GM12878 (cell line): ENCODE measurements around the gene ANKRD34A. TPM values are rescaled to one million over a fixed set of nuclear protein-coding genes. Genes with fewer than 3 reads are reported as not detected.

ENCODE experiments used
- ATAC-seq: fragments of 200-7000 bp; cut with Tn5 transposase; 3 replicates; pipeline ENCODE4 v1.9.1; 2020; ENCODE audit warnings: mild to moderate bottlenecking, moderate library complexity
- BruUV-seq: library from RNA; stranded (reverse); fragments of 400-500 nt; replicated peaks from 2 replicates; lab custom pipeline; 2021; lab: Mats Ljungman, UMichigan
- CTCF ChIA-PET: fragments of 300-600 bp; sonication (Branson Sonifier 250); formaldehyde crosslinking; extraction: SDS; loops from one replicate; lab custom pipeline; 2021; ENCODE audit warnings: inconsistent platforms; lab: Yijun Ruan, JAX
- POLR2A ChIA-PET: fragments of 350-600 bp; formaldehyde crosslinking; extraction: SDS; loops from one replicate; lab custom pipeline; 2021; ENCODE audit warnings: inconsistent platforms; lab: Charles Lee
- RAD21 ChIA-PET: fragments of 300-600 bp; sonication (Branson Sonifier 250); formaldehyde crosslinking; loops from one replicate; lab custom pipeline; 2023; ENCODE audit warnings: antibody characterized with exemption; ENCODE audit not compliant: unreplicated experiment; lab: Charles Lee
- SMC1A ChIA-PET: fragments of 300-600 bp; sonication (Branson Sonifier 250); formaldehyde crosslinking; loops from one replicate; lab custom pipeline; 2023; ENCODE audit not compliant: unreplicated experiment, uncharacterized antibody; lab: Charles Lee
- DNase-seq: peaks from one replicate; pipeline ENCODE4 v3.0.0-alpha.2; 2011; ENCODE audit warnings: low read depth, low spot score
- FAIRE-seq: peaks from 3 replicates; lab custom pipeline; 2011; peaks lifted over from hg19 to GRCh38; lab: Jason Lieb, UNC
- H2AFZ ChIP-seq: 2 replicates; pipeline ENCODE4 v1.6.0; 2011; ENCODE audit warnings: low read depth, low read length, control low read depth; ENCODE audit not compliant: control insufficient read depth
- H3K27ac ChIP-seq: 2 replicates; pipeline ENCODE4 v1.5.1; 2011; ENCODE audit warnings: control low read depth; ENCODE audit not compliant: control insufficient read depth, insufficient read depth
- H3K27me3 ChIP-seq, 2 experiments: replicated peaks in 1 of 2; 2 replicates each; pipeline versions ENCODE4 v1.6.0 to v1.6.1; 2011; ENCODE audit warnings: low read length in 1 of 2; ENCODE audit not compliant: control insufficient read depth in 2 of 2, insufficient read depth in 2 of 2
- H3K36me3 ChIP-seq, 2 experiments: 2 replicates each; pipeline ENCODE4 v1.5.1; 2011; ENCODE audit warnings: low read length in 1 of 2; ENCODE audit not compliant: control insufficient read depth in 2 of 2, insufficient read depth in 2 of 2
- H3K4me1 ChIP-seq: 2 replicates; pipeline ENCODE4 v1.6.1; 2011; ENCODE audit warnings: mild to moderate bottlenecking, low read length, moderate library complexity, mixed read lengths; ENCODE audit not compliant: control insufficient read depth, insufficient read depth
- H3K4me2 ChIP-seq: 2 replicates; pipeline ENCODE4 v1.6.0; 2011; ENCODE audit warnings: control low read depth; ENCODE audit not compliant: control insufficient read depth, insufficient read depth
- H3K4me3 ChIP-seq: fragments of 200-600 bp; sonication (generic); 2 replicates; pipeline ENCODE4 v1.5.1; 2016
- H3K79me2 ChIP-seq: 2 replicates; pipeline ENCODE4 v1.6.0; 2011; ENCODE audit warnings: low read length; ENCODE audit not compliant: control insufficient read depth, insufficient read depth
- H3K9ac ChIP-seq: 2 replicates; pipeline ENCODE4 v1.8.0; 2011; ENCODE audit warnings: low read length, control low read depth, mixed read lengths; ENCODE audit not compliant: control insufficient read depth, insufficient read depth
- H3K9me3 ChIP-seq: replicated peaks from 3 replicates; pipeline ENCODE4 v1.5.1; 2011; ENCODE audit warnings: mild to moderate bottlenecking, low read length; ENCODE audit not compliant: control insufficient read depth, insufficient read depth
- H4K20me1 ChIP-seq: 2 replicates; pipeline ENCODE4 v1.6.0; 2011; ENCODE audit not compliant: control insufficient read depth, insufficient read depth
- BMI1 ChIP-seq: fragments of 450-650 bp; IDR thresholded peaks from 2 replicates; pipeline ENCODE4 v1.6.1; 2016; ENCODE audit warnings: mild to moderate bottlenecking, moderate library complexity, borderline replicate concordance
- CEBPB ChIP-seq, 2 experiments: fragments of 150-350 bp in 1 of 2; IDR thresholded peaks; 2 replicates each; pipeline ENCODE4 v1.6.1; 2012 to 2014; ENCODE audit warnings: low read depth in 2 of 2, low read length in 2 of 2, borderline replicate concordance in 1 of 2, inconsistent platforms in 1 of 2
- E4F1 ChIP-seq: fragments of 450-650 bp; IDR thresholded peaks from 2 replicates; pipeline ENCODE4 v1.6.1; 2018; ENCODE audit warnings: borderline replicate concordance, mild to moderate bottlenecking; ENCODE audit not compliant: partially characterized antibody
- FOXM1 ChIP-seq: IDR thresholded peaks from 2 replicates; pipeline ENCODE4 v1.6.1; 2012; ENCODE audit warnings: low read depth, mild to moderate bottlenecking, inconsistent platforms, low read length, moderate library complexity
- JUNB ChIP-seq: IDR thresholded peaks from 2 replicates; pipeline ENCODE4 v1.6.1; 2016; ENCODE audit warnings: antibody characterized with exemption, mild to moderate bottlenecking
- LARP7 ChIP-seq: fragments of 450-650 bp; IDR thresholded peaks from 2 replicates; pipeline ENCODE4 v1.6.1; 2017; ENCODE audit warnings: mild to moderate bottlenecking
- SMC3 ChIP-seq: IDR thresholded peaks from 2 replicates; pipeline ENCODE4 v1.6.1; 2011; ENCODE audit warnings: low read length, improper control_type of control experiment, borderline replicate concordance
- WGBS: methylation state at CpG from one replicate; pipeline ENCODE4 v1.1.6; 2016; ENCODE audit warnings: low lambda C conversion rate; ENCODE audit not compliant: insufficient replicate concordance, insufficient coverage; ENCODE audit errors: missing lambda C conversion rate; 5-methylcytosine and 5-hydroxymethylcytosine counted together
- in situ Hi-C: fragments of 300-500 bp; cut with MboI; formaldehyde crosslinking; loops from 9 replicates; pipeline ENCODE4 v1.14.3; 2018; ENCODE audit warnings: mixed read lengths
- intact Hi-C: fragments of 100-400 bp; cut with micrococcal nuclease; formaldehyde crosslinking; loops from one replicate; pipeline ENCODE4 v1.14.2; 2022; ENCODE audit not compliant: unreplicated experiment
- polyA plus RNA-seq, 11 experiments: library from polyadenylated mRNA; depleted of rRNA in 4 of 11; unstranded in 6 of 11; stranded (reverse) in 5 of 11; fragments of >200 nt; fragmentation: Nextera tagmentation in 4 of 11; fragmentation: Illumina TruSeq in 1 of 11; extraction: Ambion mirVana in 4 of 11; extraction: Trizol in 1 of 11; gene quantifications; 1 replicate in 1 of 11; 2 replicates in 10 of 11; pipeline versions ENCODE4 v1.2.1 to v1.2.3, GENCODE V29; 2011 to 2016; ENCODE audit warnings: inconsistent platforms in 2 of 11, missing spikeins in 2 of 11, low read depth in 1 of 11
- total RNA-seq, 4 experiments: library from RNA; depleted of rRNA in 3 of 4; stranded (reverse); fragments of >200 nt in 3 of 4; fragmentation: Illumina TruSeq in 1 of 4; extraction: Trizol in 1 of 4; gene quantifications; 2 replicates each; pipeline versions ENCODE4 v1.2.1 to v1.2.3, GENCODE V29; 2013 to 2021
- TF ChIP-seq, protein P1 (sequence below): IDR thresholded peaks from 2 replicates; pipeline ENCODE4 v1.6.1; 2011; ENCODE audit warnings: borderline replicate concordance, low read depth, mild to moderate bottlenecking, moderate library complexity, mixed read lengths, low read length; ENCODE audit not compliant: insufficient read depth; ENCODE audit errors: extremely low read length
- TF ChIP-seq, protein P2 (sequence below): fragments of 450-650 bp; IDR thresholded peaks from 2 replicates; pipeline ENCODE4 v1.6.1; 2017; ENCODE audit warnings: mild to moderate bottlenecking, moderate library complexity
- TF ChIP-seq, protein P3 (sequence below): IDR thresholded peaks from 2 replicates; pipeline ENCODE4 v1.6.1; 2012; ENCODE audit warnings: low read depth, low read length, improper control_type of control experiment

ANKRD34A gene
- total and polyA plus RNA-seq, 10 of the 15 experiments (the other 5 are each of a cell fraction or from before 2014, with no cell fraction given) = 0.40 to 3.5 (median 1.6) TPM

DNA sequence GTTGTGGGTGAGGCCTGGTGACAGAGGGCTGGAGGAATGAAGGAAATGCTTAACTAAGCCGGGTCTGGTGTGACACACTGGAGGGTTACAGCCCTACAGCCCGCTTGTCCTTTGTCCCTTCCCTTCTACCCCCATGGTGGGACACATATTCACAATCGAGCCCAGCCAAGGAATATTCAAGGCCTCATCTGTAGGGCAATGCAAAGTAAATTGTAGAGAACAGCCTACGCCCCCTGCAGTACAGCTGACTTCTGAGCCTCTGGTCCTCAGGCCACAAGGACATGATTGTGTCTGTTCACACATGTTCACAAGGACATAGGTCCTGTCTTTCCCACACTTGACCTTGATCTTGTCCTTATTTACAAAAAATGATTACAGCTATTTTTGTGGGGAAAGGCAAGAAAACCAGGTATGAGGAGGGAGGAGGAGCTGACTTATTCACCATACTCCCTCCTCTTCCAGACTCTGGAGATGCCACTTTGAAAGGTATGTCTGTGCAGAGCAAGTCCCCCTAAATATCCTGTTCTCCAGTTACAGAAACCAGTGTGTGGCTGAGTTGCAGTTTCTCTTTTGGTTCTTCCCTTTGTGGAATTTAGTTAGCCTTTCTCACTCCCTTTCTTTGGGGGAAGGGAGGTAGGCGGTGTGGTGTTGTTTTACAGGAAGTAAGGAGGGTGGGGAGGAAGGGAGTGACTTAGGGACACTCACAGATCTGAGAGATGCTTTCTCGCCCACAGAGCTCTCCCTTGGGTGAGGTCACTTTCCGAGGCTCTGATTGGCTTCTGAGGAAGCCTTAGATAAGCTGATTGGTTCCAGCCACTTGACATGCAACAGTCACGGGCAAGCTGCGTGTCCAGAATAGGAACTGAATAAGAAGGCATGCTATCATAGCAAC is 14.7 kb upstream of the ANKRD34A start:
- Histone ChIP-seq H3K4me2 (peak overlapping the region; percentile 95), H3K9ac (peak overlapping the region; percentile 77), H3K9me3 (no peaks in the 10 kb centered on the region), H3K27ac (peak overlapping the region; percentile 99), H3K4me1 (peaks cover 54% of the 10 kb centered on the region), H3K36me3 (no peaks in the 10 kb centered on the region), H3K79me2 (no peaks in the 10 kb centered on the region), H3K4me3 (no peak overlapping the region; the same call in 1 of the 2 replicates), H3K27me3 (no peaks in the 10 kb centered on the region), H2AFZ (peak overlapping the region; percentile 86), H4K20me1 (no peaks in the 10 kb centered on the region)
- ChIA-PET CTCF (interaction anchor here (0.6 to 9.4 kb wide), 19 partner anchors 10 to 133 kb away, joined by 3 to 361 read pairs (median 4); partner anchors contain the start of genes ANKRD34A, ANKRD35, LIX1L and NUDT17), SMC1A (interaction anchor here (0.6 to 10.9 kb wide), 24 partner anchors 8 to 289 kb away, joined by 3 to 244 read pairs (median 6); partner anchors contain the start of genes ANKRD34A, LIX1L, NUDT17 and PIAS3), RAD21 (interaction anchor here (0.5 to 7.9 kb wide), 20 partner anchors 9 to 134 kb away, joined by 3 to 136 read pairs (median 14); partner anchors contain the start of genes ANKRD34A, LIX1L, NUDT17 and PIAS3), POLR2A (interaction anchor here (0.7 to 6.5 kb wide), 15 partner anchors 11 to 120 kb away, joined by 3 to 102 read pairs (median 12); partner anchors contain the start of genes ANKRD34A, LIX1L, PIAS3 and POLR3GL)
- ATAC-seq (peak; percentile 92), FAIRE-seq (peak; percentile 78), DNase-seq (peak; percentile 99)
- 1% methylated on average over 9 of the region's 9 CpGs for WGBS
- in situ Hi-C loops = no loop called here
- intact Hi-C loops = no loop called here
- no TSS peak for BruUV-seq
- TF ChIP-seq LARP7 = 0 out of 2 replicates have a peak, but pooled peaks have one; percentile 28
- TF ChIP-seq JUNB = peak; percentile 79
- no peak for TF ChIP-seq CEBPB (IDR thresholded peaks at IDR 0.05; ENCODE audit: borderline replicate concordance in 1 of 2, low read depth in 2 of 2, low read length in 2 of 2)
- TF ChIP-seq, protein P1, sequence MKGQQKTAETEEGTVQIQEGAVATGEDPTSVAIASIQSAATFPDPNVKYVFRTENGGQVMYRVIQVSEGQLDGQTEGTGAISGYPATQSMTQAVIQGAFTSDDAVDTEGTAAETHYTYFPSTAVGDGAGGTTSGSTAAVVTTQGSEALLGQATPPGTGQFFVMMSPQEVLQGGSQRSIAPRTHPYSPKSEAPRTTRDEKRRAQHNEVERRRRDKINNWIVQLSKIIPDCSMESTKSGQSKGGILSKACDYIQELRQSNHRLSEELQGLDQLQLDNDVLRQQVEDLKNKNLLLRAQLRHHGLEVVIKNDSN = no peak
- TF ChIP-seq E4F1 = peak; percentile 63
- TF ChIP-seq, protein P2, sequence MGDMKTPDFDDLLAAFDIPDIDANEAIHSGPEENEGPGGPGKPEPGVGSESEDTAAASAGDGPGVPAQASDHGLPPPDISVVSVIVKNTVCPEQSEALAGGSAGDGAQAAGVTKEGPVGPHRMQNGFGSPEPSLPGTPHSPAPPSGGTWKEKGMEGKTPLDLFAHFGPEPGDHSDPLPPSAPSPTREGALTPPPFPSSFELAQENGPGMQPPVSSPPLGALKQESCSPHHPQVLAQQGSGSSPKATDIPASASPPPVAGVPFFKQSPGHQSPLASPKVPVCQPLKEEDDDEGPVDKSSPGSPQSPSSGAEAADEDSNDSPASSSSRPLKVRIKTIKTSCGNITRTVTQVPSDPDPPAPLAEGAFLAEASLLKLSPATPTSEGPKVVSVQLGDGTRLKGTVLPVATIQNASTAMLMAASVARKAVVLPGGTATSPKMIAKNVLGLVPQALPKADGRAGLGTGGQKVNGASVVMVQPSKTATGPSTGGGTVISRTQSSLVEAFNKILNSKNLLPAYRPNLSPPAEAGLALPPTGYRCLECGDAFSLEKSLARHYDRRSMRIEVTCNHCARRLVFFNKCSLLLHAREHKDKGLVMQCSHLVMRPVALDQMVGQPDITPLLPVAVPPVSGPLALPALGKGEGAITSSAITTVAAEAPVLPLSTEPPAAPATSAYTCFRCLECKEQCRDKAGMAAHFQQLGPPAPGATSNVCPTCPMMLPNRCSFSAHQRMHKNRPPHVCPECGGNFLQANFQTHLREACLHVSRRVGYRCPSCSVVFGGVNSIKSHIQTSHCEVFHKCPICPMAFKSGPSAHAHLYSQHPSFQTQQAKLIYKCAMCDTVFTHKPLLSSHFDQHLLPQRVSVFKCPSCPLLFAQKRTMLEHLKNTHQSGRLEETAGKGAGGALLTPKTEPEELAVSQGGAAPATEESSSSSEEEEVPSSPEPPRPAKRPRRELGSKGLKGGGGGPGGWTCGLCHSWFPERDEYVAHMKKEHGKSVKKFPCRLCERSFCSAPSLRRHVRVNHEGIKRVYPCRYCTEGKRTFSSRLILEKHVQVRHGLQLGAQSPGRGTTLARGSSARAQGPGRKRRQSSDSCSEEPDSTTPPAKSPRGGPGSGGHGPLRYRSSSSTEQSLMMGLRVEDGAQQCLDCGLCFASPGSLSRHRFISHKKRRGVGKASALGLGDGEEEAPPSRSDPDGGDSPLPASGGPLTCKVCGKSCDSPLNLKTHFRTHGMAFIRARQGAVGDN = peak; percentile 83
- TF ChIP-seq, protein P3, sequence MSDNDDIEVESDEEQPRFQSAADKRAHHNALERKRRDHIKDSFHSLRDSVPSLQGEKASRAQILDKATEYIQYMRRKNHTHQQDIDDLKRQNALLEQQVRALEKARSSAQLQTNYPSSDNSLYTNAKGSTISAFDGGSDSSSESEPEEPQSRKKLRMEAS = peak; percentile 60; the same call in 1 of the 2 replicates
- TF ChIP-seq FOXM1 = 0 out of 2 replicates have a peak, but pooled peaks have one; percentile 71
- no peak for TF ChIP-seq BMI1
- TF ChIP-seq SMC3 = peak; percentile 9; the same call in 1 of the 2 replicates
